HG02642 (cell line): ENCODE data around the gene PCYOX1L.
A peak's percentile ranks its signal among the peaks of the same experiment; 100 is the strongest.
"Not testable (repeated sequence)": the region's sequence is repeated elsewhere in the genome, so short reads cannot be mapped to it uniquely, and the experiment has no call there.

Experiments
- ATAC-seq: cut with Tn5 transposase; IDR thresholded peaks from one replicate; pipeline ENCODE4 v1.9.1; 2021; ENCODE audit warnings: mild to moderate bottlenecking; ENCODE audit not compliant: unreplicated experiment, poor library complexity

PCYOX1L gene

DNA sequence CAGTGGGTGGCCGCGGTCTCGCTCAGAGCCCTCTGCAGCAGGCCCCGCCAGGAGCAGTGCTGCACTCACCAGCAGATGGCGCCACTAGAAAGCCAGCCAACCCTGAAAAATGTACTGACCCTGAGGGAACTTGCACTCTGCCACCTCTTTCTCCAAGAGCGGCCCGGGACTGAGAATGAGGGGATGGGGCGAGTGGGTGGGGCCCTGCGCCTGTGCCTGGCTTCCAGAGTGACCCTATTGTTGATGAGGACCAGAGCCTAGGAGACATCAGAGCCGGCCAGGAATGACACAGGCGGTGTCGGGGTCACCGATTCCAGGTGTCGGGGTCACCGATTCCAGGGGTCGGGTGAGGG lies 24.1 kb downstream of the PCYOX1L start:
- ATAC-seq = peak; percentile 85

DNA sequence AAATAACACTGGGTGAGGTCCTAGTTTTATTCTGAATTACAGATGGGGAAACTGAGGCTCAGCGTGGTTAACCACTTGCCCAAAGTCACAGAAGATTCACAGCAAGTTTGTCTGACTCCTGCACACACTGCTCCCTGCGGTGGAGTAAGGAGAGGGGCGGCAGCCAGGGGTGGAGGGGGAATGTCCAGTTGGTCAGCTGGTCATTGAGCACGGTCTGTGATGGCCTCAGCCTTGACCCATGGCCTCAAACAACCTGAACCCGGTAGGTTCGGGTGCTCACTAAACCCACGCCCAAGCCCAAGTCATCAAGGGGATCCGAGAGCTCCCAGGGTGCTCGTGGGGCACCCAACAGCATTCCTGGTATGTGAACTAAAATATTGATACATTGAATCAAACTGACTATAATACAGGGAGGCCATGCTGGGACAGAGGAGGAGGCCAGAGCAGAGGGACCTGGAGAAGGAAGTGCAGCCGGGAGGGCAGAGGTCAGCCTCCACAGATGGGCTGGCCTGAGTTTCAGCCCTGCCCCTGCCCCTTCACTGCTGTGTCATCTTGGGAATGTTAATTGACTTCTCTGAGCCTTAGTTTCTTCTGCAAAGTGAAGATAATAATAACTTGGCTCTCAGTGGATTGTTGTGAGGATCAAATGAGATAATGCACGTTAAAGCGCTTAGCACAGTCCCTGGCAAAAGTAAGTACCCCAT lies 24.8 kb downstream of the PCYOX1L start:
- no peak for ATAC-seq

DNA sequence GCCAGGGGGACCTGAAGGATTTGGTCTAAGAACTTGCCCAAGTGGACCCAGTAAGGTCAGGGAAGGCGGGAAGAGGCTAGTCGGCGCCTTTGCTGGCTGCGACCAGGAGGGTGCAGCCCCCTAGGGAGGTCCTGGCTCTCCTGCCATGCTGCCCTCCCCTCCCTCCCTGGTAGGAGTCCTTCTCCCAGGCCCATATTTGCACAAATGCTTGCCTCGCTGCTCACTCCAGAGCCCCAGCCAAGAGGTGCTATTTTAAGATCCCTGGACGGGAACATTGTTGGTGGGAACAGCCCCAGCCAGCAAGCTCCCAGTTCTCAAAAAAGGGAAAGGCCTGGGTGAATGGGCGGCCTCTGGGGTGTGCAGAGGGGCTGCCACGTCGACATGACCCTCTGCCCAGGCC lies 25.6 kb downstream of the PCYOX1L start:
- ATAC-seq = no peak

DNA sequence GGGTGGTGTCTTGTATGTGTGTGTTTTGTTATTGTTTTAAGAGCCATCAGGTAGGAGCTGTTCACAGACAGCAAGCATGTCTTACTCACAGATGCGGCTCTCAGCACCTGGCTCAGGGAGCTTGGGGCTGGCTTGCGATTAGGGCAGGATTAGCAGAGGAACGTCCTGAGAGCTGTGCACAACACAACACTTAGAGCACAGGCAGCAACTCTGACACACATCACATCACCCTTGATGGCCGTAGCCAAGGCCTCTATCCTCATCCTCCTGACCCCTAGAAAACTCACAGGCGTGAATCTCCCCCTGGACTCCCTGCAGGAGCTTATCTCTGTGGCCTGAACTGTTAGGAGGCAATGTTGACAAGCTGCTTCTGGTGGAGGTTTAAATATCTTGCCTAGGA lies 28.3 kb downstream of the PCYOX1L start:
- no peak for ATAC-seq

DNA sequence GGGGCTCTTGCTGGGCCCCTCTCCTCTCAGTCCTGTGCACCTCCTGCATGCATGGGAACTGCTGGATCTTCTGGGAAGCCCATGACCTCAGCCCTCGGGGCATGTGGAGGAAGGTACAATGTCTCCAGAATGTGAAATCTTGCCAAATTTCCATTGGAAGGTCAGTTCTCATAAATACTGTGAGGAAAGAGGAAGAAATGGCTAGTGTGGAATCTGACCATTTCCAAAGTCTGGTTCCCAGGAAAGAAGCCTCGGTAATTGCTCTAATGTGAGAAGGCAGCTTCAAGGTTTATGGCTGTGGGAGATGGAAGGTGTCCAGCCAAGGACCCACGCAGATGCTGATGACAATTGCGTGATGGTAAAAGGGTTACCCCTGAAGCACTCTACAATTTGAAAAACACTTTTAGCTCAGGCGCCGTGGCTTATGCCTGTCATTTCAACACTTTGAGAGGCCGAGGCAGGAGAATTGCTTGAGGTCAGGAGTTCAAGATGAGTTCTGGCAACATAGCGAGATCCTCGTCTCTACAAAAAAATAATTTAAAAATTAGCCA lies 29.3 kb downstream of the PCYOX1L start:
- no peak for ATAC-seq

DNA sequence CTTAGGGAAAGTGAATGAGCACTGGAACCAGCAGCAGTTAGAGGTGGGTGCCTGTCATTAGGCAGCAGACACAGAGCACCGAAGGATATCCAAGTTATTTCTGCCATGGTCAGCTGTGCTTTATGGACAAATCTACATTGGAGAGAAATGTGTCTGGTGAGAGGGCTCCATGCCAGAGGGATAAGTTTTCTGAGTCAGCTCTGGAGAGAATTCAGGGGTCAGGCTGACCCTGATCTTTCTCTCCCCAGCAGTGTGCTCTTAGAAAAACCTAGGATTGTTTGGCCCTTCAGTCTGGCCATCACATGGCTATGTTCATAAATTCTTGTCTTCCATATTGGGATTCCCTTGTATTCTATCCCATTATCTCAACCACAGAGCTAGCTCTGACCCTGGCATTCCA lies 30.1 kb downstream of the PCYOX1L start:
- no peak for ATAC-seq

DNA sequence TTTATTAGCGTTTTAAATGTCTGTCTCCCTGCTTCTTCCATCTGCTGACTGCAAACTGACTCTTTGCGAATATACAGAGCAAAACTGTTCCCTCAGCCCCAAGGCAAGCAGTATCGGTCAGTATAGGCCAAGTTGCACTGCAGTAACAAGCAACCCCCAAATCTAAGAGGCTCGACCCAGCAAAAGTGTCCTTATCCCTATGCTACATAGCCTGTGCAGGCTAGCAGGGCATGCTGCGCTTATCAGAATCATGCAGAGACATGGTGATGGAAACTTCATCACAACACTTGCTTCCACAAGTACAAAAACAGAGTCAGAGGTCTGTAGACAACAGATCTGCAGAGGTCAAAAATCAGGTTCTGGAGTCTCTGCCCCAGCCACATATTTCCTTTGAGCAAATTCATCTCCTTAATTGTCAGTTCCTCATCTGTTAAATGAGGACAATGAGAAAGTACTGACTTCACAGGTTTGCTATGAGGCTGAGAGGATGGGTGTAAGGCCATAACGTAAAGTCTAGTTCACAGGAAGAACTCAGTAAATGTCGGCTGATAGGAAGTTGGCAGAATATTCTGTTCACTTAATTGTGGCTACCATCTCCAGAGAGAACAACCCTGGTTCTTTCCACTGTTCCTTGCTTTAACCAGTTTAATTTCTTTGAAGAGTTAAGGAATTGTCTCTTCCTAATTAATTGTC lies 30.8 kb downstream of the PCYOX1L start:
- no peak for ATAC-seq

DNA sequence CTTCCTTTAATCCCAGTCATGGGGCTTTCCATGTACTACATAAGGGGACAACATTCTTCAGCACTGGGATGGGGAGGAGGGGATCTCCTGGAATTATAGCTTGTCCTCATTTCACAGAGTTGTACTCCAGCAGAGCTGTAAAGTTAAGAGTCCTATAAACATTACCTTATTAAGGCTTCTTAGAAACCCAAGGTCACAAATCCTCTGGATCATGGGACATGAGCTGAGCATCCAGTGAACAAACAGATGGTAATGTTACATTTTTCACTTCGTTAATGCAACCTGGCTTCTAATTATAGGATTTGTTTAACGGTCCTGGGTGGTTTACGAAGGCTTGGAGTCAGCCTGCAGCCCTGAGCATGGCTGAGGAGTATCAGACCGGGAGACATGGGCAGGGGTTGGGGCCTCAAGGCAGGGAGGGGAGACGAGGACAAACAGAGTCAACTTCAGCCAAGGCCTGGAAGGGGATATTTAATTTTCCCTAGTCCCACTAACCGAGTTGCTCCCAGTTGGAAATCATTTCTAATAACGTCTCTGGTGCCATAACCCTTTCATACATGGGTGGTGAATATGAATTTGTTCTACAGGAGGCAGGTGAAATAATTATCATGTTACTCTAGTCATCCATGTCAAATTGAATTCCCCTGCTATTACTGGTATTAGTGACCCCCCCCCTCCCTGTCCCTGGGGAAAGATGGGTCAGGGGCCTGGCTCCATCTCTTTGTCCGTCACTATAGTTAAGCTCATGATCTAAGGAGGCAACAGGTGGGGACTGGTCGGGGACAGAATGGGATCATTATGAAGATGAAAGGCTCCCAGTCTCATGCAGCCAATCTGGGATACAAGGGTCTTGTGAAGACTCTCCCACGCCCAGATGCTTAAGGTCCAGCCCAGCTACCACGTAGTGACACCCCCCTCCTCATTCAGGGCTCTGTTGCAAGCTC lies 32.0 kb downstream of the PCYOX1L start:
- ATAC-seq = no peak

DNA sequence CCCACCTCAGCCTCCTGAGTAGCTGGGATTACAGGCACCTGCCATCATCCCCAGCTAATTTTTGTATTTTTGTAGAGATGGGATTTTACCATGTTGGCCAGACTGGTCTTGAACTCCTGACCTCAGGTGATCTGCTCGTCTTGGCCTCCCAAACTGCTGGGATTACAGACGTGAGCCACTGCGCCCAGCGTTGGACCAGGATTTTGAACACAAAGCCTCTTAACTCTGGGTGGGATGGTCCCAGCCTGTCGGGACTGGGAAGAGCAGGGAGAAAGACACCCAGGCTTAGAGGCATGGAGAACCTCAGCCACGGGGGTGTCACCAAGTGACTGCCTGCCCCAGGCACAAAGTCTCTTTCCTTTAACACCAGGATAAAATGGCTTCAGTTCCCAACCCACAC lies 33.2 kb downstream of the PCYOX1L start:
- ATAC-seq = not testable (repeated sequence)

DNA sequence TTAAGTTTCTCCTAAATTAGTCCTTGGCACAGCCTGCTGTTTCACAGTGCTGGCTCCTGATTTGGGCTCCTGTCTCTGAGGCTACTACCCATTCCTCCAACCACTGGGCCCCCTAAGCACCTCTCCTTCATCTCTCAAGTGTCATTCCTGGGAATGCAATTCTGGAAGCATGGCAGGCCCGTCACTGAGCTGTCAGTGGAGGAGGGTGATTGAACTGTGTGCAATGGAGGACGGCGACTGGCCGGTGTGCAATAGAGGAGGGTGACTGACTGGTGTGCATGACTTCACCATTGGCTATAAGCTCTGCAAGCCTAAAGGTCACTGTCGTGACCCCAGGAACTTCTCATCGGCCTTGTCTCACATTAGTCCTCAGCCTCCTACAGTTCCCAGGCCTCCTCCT lies 33.7 kb downstream of the PCYOX1L start:
- ATAC-seq = no peak

DNA sequence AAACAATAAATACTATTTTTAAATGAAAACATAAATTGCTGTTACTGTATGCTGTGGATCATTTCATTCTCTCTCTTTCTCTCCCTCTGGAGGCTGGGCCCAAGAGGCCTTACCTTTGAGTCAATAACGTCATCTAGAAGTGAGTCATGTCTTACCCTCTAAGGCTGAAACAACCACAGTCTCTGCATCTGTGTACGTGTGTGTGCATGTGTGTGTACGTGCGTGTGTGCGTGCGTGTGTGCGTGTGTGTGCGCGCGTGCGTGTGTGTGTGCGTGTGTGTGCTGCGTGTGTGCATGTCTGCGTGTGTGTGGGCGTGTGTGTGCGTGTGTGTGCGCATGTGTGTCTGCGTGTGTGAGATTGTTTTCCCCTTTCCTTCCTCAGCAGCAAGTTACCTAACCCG lies 34.9 kb downstream of the PCYOX1L start:
- ATAC-seq = no peak

DNA sequence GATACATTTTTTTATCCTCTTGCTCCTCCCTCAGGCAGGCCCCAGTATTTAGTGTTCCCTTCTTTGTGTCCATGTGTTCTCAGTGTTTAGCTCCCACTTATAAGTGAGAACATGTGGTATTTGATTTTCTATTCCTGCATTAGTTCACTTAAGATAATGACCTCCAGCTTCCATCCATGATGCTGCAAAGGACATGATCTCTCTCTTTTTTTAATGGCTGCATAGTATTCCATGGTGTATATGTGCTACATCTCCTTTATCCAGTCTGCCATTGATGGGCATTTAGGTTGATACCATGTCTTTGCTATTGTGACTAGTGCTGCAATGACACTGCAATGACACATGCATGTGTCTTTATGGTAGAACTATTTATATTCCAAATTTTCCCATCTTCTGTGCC lies 37.1 kb downstream of the PCYOX1L start:
- ATAC-seq = not testable (repeated sequence)

DNA sequence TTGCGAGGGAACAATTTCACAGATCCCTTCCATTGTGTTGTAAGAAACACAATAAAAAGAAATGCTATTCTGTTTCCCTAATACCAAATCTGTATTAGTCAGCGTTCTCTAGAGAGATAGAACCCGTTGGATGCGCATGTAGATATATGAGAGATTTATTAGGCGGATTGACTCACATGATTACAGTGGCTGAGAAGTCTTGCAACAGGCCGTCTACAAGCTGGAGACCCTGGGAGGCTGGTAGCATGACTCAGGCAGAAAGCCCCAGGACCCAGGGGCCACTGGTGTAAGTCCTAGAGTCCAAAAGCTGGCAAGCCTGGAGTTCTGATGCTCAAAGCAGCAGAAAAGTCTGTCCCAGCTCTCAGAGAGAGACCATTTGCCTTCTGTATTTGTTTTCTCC lies 39.7 kb downstream of the PCYOX1L start:
- no peak for ATAC-seq

DNA sequence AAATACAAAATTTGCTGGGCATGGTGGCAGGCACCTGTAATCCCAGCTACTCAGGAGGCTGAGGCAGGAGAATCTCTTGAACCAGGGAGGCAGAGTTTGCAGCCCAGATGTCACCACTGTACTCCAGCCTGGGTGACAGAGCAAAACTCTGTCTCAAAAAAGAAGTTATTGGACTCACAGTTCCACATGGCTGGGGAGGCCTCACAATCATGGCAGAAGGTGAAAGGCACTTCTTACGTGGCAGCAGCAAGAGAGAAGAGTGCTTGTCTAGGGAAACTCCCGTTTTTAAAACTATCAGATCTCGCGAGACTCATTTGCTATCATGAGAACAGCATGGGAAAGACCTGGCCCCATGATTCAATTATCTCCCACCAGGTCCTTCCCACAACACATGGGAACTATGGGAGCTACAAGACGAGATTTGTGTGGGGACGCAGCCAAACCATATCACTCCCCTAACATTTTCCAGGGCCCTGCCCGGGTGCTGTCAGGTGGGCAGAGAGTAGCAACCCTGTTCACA lies 41.0 kb downstream of the PCYOX1L start:
- not testable (repeated sequence) for ATAC-seq

DNA sequence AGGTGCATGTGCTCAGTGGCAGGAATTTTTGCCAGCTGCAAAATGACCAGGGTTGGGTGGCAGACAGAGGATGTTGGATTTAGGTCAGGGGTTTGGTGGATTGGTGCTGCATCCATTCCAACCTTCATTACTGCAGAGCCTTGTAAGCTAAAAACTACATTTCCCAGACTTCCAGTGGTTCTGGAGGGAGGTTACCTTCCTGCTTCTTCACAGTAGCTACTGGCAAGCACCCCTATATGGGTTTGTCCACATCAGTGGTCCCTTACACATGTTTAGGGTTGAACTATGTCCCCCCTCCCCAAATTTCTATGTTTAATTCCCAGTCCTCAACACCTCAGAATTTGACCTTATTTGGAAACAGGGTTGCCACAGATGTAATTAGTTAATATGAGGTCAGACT lies 41.9 kb downstream of the PCYOX1L start:
- no peak for ATAC-seq

DNA sequence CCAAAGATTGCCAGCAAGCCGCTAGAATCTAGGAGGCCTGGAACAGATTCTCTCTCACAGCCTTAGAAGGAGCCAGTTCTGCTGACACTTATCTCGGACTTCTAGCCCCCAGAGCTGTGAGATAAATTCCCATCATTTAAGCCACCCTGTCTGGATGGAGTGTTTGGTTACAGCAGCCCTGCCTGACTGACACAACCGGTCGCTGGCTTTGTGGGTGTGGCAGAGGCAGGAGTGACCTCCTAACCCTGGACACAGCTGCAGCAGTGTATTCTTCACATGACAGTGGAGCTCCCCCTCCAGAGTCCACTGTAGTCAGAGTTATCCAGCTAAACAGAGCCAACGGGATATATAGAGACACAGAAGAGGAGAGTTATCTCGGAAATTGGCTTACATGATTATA lies 42.5 kb downstream of the PCYOX1L start:
- no peak for ATAC-seq

DNA sequence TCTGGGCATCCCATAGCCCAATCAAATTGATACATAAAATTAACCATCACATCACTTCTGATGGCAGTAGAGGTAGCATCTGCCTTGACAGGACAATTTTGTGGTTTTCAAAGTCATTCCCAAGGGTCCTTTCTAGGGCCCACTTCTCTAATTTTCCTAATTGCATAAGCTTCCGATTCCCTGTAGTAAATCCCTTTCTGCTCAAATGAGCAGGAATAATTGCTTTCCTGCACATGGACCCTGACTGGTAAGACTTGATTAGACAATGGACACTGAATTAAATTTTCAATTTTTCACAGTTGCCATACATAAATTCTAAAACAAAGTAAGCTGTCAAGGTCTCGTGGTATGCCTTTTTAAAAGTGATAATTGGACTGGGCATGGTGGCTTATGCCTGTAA lies 43.2 kb downstream of the PCYOX1L start:
- ATAC-seq = no peak

DNA sequence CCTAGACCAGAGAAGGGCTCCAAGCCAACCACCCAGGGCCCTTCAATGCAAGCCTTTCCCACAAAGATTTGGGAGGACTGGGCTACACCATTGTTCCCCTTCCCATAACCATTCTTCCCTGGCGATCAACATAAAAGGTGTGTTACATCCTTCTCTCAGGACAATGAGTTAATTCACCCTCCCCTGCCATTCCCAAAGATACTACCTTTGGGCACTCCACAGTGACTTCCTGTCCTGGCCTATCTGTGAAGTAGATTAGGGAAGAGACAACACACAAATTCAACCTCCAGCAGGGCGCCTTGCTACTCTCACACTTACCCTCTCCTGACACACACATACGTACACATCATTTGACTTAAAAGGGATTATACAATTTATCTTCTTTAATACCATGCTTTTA lies 44.4 kb downstream of the PCYOX1L start:
- no peak for ATAC-seq

DNA sequence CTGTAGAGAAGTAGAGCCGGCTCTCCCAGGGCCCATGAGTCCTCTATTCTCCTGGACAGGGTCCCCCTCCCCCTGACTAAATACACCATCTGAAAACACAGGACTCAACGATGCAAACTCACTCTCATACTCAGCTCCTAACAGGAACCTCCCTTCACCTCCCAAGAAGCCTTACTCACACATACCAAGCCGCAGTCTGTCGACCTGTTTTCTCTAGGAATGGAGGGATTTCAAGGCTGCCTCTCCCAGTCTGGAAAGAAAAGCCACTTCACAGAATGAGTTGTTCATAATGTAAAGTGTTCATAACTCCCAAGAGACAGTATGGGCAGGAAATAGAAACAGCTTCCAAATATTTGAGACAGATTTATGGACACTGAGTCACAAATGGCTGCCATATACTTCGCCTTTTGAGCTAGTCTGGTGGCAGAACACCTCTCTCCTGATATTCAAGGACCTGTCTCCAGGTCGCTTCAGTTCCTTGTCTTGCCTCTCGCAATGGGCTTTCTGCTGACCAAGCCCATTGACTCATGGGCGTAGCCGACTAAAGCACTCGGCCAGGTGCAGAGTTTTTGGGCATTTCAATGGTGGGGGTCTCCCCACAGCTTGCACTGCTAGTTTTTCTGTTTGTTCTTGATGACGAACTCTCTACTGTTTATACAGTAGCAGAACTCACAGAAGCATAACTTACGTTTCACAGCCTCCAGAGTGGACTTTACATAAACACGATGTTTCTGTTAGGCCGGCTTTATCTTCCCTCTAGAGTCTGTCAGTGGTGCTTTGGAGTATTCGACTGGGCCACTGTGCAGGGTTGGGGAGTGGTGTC lies 46.3 kb downstream of the PCYOX1L start:
- ATAC-seq = no peak
